Chondrocyte (in vitro differentiated cells): ENCODE results near the gene GTF2IRD1. TPM values are rescaled to one million over a fixed set of nuclear protein-coding genes. Genes with fewer than 3 reads are reported as not detected.
A peak's percentile ranks its signal among the peaks of the same experiment; 100 is the strongest.
"Not testable (repeated sequence)": the region's sequence is repeated elsewhere in the genome, so short reads cannot be mapped to it uniquely, and the experiment has no call there.

Experiments
- DNase-seq: peaks from one replicate; pipeline ENCODE4 v3.0.0; 2021; ENCODE audit warnings: mixed read lengths, low spot score
- H3K27ac Mint-ChIP-seq: one replicate; pipeline ENCODE4 v1.8.0; 2021; ENCODE audit warnings: mild to moderate bottlenecking, moderate library complexity, mixed read lengths; ENCODE audit not compliant: unreplicated experiment
- H3K27me3 Mint-ChIP-seq: 2 replicates; pipeline ENCODE4 v1.8.0; 2021; ENCODE audit warnings: low read depth, mixed read lengths
- H3K36me3 Mint-ChIP-seq: 2 replicates; pipeline ENCODE4 v1.8.0; 2021; ENCODE audit warnings: low read depth, mixed read lengths
- H3K4me1 Mint-ChIP-seq: 2 replicates; pipeline ENCODE4 v1.8.0; 2021; ENCODE audit warnings: low read depth, mild to moderate bottlenecking, mixed read lengths
- H3K4me3 Mint-ChIP-seq: one replicate; pipeline ENCODE4 v1.8.0; 2021; ENCODE audit warnings: mild to moderate bottlenecking, moderate library complexity, mixed read lengths; ENCODE audit not compliant: unreplicated experiment
- H3K9me3 Mint-ChIP-seq: 2 replicates; pipeline ENCODE4 v1.8.0; 2021; ENCODE audit warnings: low read depth, mixed read lengths
- total RNA-seq: library from RNA; stranded (reverse); gene quantifications from 3 replicates; pipeline ENCODE4 v1.2.1, GENCODE V29; 2021
- TF ChIP-seq, protein P1 (sequence below): fragments of 200-600 bp; sonication (generic); IDR thresholded peaks from 2 replicates; pipeline ENCODE4 v1.5.0; 2021; ENCODE audit warnings: antibody characterized with exemption, mild to moderate bottlenecking, moderate library complexity

GTF2IRD1 gene
- total RNA-seq, 1 donor from 2014 or later, result 48.5 TPM

DNA sequence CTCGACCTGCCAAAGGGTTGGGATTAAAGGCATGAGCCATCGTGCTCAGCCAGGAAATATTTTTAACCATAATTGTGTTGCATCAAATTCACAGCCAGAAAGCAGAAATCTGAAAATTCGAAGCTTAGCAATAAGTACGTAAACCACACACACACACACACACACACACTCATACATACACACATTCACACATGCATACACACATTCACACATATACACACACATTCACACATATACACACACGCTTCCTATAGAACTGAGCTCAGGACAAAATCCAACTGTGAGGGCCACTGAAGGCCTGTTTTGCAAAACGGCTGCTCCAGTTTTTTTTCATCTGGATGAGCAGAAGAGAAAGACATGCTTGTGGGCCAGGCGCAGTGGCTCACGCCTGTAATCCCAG is 178.8 kb downstream of the GTF2IRD1 start:
- Mint-ChIP-seq H3K4me3 (no peak overlapping the region), H3K27ac (no peak overlapping the region), H3K27me3 (no peaks in the 10 kb centered on the region), H3K36me3 (no peaks in the 10 kb centered on the region), H3K4me1 (peaks cover 30% of the 10 kb centered on the region), H3K9me3 (no peaks in the 10 kb centered on the region)
- no peak for DNase-seq
- TF ChIP-seq, protein P1, sequence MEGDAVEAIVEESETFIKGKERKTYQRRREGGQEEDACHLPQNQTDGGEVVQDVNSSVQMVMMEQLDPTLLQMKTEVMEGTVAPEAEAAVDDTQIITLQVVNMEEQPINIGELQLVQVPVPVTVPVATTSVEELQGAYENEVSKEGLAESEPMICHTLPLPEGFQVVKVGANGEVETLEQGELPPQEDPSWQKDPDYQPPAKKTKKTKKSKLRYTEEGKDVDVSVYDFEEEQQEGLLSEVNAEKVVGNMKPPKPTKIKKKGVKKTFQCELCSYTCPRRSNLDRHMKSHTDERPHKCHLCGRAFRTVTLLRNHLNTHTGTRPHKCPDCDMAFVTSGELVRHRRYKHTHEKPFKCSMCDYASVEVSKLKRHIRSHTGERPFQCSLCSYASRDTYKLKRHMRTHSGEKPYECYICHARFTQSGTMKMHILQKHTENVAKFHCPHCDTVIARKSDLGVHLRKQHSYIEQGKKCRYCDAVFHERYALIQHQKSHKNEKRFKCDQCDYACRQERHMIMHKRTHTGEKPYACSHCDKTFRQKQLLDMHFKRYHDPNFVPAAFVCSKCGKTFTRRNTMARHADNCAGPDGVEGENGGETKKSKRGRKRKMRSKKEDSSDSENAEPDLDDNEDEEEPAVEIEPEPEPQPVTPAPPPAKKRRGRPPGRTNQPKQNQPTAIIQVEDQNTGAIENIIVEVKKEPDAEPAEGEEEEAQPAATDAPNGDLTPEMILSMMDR, result no peak

DNA sequence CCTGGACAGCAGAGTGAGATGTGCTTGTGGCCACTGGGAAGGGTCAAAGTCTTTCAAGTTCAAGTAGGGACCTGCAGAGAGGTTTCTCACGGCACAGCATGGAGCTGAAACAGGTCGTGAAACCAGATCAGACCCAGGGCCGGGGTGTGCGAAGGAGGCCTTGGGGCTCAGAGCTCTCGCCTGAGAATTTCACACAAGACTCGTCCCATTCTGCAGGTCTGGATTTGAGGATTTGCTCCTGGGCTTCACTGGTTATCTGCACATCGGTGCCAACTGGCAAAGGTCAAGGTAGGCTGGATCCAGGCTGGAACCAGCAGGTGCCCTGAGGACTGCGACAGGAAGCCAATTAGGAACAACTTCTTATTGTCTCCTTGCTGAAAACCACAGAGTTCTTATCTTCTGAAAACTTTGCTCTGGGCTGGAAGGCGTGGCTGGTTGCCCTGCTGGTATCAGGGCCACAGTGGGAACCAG is 179.8 kb downstream of the GTF2IRD1 start:
- Mint-ChIP-seq H3K9me3 (no peaks in the 10 kb centered on the region), H3K4me3 (no peak overlapping the region), H3K27ac (no peak overlapping the region), H3K36me3 (no peaks in the 10 kb centered on the region), H3K4me1 (peaks cover 20% of the 10 kb centered on the region), H3K27me3 (no peaks in the 10 kb centered on the region)
- DNase-seq, result no peak
- TF ChIP-seq, protein P1, result no peak

- DNase-seq, result no peak
- no peak overlapping the region for H3K27ac Mint-ChIP-seq
Measured at GRCh38 chr7:74637745-74638144, 184.0 kb downstream of the GTF2IRD1 start.

DNA sequence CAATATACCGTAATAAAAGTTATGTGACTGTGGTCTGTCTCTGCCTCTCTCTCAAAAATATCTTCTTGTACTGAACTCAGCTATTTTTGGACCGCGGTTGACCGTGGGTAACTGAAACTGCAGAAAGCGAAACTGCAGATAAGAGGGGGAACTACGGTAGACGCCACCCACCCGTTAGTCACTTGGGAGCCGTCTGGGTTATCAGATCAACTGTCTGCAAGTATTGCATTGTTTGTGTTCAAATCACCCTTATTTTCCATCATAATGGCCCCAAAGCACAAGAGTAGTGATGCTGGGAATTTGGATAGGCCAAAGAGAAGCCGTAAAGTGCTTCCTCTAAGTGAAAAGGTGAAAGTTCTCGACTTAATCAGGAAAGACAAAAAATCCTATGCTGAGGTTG is 196.3 kb downstream of the GTF2IRD1 start:
- H3K36me3 Mint-ChIP-seq, DNase-seq, H3K27me3 Mint-ChIP-seq, H3K9me3 Mint-ChIP-seq: not testable (repeated sequence)
- Mint-ChIP-seq H3K4me3 (peak overlapping the region; percentile 45), H3K27ac (peak overlapping the region; percentile 27), H3K4me1 (peaks cover 11% of the 10 kb centered on the region)

More at GRCh38 chr7:74637745-74638144, 184.0 kb downstream of the GTF2IRD1 start:
- TF ChIP-seq, protein P1, result no peak
- Mint-ChIP-seq H3K4me1 (peaks cover 22% of the 10 kb centered on the region), H3K4me3 (no peak overlapping the region), H3K9me3 (no peaks in the 10 kb centered on the region), H3K36me3 (no peaks in the 10 kb centered on the region), H3K27me3 (no peaks in the 10 kb centered on the region)

- not testable (repeated sequence) for H3K27ac Mint-ChIP-seq, H3K4me3 Mint-ChIP-seq, H3K36me3 Mint-ChIP-seq, H3K9me3 Mint-ChIP-seq, H3K27me3 Mint-ChIP-seq, DNase-seq
- H3K4me1 Mint-ChIP-seq, result peaks cover 17% of the 10 kb centered on the region
Measured at GRCh38 chr7:74650493-74651132, 196.9 kb downstream of the GTF2IRD1 start.

DNA sequence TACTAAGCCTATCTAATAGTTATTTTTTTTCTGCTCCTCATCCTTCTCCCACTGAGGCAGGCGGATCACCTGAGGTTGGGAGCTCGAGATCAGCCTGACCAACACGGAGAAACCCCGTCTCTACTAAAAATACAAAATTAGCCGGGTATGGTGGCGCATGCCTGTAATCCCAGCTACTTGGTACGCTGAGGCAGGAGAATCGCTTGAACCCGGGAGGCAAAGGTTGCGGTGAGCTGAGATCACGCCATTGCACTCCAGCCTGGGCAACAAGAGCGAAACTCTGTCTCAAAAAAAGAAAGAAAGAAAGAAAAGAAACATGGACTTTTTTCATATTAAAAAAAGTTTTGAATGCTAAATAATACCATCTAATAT is 197.4 kb downstream of the GTF2IRD1 start:
- H3K4me3 Mint-ChIP-seq, H3K27ac Mint-ChIP-seq, H3K27me3 Mint-ChIP-seq, H3K36me3 Mint-ChIP-seq, DNase-seq, H3K9me3 Mint-ChIP-seq: not testable (repeated sequence)
- H3K4me1 Mint-ChIP-seq, result peaks cover 22% of the 10 kb centered on the region

Other genes with a start within 250 kb of the GTF2IRD1 start
- 0.56 to 1.5 TPM (median 1.2 TPM) in 3 replicates for gene LAT2, start 243.9 kb upstream of the GTF2IRD1 start, total RNA-seq
- 11.0 to 18.4 TPM (median 11.3 TPM) in 3 replicates for gene RFC2, start 199.5 kb upstream of the GTF2IRD1 start, total RNA-seq
- gene CLIP2, start 164.5 kb upstream of the GTF2IRD1 start, total RNA-seq, result 27.0 to 33.0 TPM (median 32.6 TPM) in 3 replicates
- gene GTF2I, start 203.8 kb downstream of the GTF2IRD1 start, total RNA-seq, result 157 to 234 TPM (median 160 TPM) in 3 replicates